HL-60/S4 (cell line): Measurements from ENCODE around the gene HMGCL.
"Not testable (repeated sequence)": the region's sequence is repeated elsewhere in the genome, so short reads cannot be mapped to it uniquely, and the experiment has no call there.

Experiments
- in situ Hi-C: fragments of 300-500 bp; cut with MboI; formaldehyde crosslinking; loops from 2 replicates; pipeline ENCODE4 v1.14.3; 2022; ENCODE audit warnings: low sequenced_read_pairs

Gene HMGCL

DNA sequence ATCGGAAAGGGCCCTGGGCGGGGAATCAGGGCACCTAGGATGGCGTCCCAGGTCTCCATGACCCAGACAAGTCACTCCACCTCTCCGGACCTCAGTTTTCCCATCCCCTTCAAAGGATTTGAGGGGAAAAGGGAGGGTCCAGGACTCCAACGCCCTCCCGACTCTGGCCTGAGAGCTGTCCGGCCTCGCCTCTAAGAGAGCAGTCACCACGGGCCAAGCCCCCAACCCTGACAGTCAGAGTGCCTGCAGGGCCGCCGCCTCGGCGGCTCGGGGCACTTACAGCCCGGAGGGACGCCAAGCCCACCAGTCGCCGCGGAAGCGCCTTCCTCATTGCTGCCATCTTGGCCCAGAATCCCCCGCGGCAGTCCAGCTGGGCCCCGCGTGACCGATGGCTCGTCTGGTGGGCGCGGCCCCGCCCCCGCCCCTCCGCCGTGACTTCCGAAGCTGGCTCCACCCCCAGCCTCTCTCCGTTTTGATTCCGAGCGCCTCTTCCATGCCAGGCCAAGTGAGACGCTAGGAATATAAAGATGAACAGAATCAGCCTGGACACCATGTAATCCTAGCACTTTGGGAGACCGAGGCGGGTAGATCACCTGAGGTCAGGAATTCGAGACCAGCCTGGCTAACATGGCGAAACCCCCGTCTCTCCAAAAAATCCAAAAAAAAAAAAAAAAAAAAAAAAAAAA is at the start of gene HMGCL:
TSS of gene HMGCL (minus strand) at position 354 of the 686 bp plus-strand sequence. CDS start at position 340, 14 bp downstream.
- in situ Hi-C loops = no loop called here

DNA sequence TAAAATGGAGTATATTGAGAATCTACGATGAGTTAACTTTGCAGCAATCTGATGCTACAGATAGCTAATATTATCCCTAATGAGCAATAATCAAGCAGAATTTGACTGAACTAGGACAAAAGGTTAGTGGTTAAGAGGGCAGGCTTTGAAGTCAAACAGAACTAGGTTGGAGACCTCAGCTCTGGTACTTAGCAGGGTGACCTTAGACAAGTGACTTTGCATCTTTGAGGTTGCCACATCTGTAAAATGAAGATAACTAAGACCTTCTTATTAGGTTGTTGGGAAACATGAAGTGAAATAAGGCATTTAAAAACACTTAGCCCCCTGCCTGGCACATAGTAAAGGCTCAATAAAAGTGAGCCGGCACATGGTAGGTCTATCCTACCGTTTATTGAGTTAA is 47.2 kb upstream of the HMGCL start:
- in situ Hi-C loops = no loop called here

DNA sequence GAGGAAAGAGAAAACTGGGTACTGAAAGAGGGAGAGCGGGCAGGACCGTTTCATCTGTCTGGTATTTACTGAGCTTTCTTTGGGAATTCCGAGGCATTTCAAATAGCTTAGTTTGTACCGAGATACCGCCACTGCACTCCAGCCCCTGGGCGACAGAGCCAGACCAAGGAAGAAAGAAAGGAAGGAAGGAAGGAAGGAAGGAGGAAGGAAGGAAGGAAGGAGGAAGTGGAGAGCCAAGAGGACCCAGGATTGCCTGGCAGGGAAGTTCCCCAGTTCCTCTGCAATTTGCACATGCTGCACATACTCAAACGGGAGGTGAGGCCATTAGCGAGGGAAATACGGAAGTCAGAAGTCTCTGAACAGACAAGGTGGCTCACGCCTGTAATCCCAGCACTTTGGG is 43.8 kb upstream of the HMGCL start:
- in situ Hi-C loops = no loop called here

DNA sequence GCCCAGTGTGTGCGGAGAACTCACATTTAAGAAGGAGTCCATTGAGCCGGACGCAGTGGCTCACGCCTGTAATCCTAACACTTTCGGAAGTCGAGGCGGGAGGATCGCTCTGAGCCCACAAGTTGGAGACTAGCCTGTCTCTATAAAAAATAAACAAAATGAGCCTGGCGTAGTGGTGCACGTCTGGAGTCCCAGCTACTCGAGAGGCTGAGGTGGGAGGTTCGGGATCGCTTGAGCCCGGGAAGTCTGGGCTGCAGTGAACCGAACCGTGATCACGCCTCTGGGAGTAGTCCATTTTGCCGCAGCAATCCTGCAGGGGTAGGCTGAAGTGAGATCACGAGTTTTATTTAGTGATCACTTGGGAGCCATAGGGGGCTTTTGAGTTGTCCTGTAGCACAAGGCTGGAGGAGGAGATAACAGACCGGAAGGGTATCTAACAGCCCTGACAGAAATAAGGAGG is 43.4 kb upstream of the HMGCL start:
- in situ Hi-C loops = no loop called here

DNA sequence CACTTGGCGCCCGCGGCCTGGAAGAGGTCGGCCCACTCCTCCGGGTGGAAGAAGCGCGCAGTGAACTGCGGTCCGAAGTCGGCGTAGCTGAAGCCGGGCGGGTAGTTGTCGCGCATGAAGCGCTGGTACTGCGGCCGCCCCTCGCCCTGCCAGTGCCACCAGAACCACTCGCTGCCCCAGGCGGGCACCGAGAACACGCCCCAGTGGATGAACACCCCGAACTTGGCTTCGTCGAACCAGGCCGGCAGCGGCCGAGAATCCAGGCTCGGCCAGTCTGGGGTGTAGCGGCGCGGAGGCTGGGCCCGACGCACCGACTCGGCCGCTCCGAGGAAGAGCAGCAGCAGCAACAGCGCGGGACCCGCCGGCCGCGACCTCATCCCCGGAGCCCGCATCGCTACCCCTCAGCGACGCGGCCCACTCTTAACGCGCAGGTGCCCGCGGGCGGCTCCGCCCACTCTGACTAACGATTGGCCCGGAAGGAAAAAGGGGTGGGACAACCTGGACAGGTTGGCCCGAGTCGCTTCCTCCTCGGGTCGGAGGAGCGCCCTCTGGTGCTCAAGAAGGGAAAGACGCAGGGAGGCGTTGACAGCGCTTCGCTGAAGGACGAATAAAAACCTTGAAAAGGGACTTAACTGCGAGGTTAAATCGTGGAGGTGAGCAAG is 42.8 kb upstream of the HMGCL start, which contains the start of gene FUCA1:
TSS of gene FUCA1 (minus strand) at position 396 of the 662 bp plus-strand sequence. CDS start at position 392, 4 bp downstream.
- in situ Hi-C loops = no loop called here

DNA sequence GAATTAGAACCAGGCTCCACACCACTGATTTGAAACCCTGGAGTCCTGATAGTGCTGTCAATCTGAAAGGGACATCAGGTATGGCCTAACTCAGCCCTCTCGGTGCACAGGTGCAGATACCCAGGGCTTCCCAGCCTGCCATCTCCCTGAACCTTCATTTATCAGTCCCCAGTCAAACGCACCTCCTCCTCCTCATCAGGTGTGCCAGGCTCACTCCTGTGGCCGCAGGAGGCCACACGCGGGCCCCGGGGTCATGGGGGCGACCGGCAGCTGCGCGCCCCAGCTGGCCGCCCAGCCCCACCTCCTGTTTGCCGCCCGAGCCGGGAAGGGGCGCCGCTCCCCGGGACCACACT is 42.3 kb upstream of the HMGCL start:
- in situ Hi-C loops = no loop called here

DNA sequence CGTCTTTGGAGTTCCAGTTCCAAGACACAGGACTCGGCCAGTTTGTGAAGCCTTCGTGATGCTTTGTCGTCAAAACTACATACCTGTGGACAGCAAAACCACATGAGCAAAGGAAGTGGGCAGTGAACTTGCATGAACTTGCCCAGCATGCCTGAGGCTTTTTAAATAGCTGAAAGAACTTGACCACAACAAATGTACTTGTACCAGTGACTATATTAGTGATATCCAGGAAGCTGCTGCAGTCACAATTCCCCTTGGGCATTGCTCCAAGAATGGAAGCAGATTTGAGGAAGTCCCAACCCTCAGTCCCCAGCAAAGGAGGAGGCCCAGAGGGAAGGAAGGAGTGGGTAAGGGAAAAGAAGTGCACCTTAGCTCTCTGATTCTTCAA is 40.3 kb upstream of the HMGCL start:
- in situ Hi-C loops = no loop called here

DNA sequence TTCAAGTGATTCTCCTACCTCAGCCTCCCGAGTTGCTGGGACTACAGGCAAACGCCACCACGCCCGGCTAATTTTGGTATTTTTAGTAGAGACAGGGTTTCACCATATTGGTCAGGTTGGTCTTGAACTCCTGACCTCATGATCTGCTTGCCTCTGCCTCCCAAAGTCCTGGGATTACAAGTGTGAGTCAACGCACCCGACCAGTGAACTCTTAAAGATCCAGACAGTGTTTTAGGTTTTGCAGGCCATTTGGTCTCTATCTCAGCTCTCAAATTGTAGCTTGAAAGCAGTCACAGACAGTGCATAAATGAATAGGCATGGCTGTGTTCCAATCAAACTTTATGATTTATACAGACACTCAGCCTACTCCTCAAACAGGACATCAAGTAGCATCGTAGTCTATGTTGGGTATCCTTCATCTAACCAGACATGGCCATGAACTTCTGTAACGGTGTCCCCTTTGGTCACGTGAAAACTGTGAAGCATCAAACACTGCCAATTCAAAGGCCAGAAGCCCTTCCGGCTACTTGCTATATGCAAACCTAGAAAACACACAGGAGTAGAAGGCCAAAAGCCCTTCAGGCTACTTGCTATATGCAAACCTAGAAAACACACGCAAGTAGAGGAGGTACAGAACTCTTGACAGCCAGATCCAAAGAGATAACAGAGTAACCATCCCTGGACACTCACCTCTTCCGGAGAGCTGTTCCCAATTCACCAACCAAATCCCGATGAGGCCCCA is 39.7 kb upstream of the HMGCL start:
- in situ Hi-C loops = no loop called here

DNA sequence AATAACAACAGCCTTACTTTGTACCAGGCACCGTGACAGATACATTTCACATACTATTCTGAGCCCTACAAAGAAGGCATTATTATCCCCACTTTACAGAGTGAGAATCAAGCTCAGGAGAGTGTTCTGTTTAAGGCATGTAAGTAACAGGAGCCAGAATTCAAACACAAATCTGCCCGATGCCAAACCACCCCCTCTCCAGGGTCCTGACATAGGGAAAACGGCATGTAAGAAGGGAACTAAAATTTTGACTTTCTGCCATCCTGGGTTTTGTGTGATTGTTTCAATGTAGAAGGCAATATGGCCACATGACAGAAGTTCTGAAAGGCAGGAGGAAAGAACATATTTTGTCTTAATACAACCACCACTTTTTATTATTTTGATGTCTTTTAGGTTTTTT is 37.4 kb upstream of the HMGCL start:
- in situ Hi-C loops = no loop called here

DNA sequence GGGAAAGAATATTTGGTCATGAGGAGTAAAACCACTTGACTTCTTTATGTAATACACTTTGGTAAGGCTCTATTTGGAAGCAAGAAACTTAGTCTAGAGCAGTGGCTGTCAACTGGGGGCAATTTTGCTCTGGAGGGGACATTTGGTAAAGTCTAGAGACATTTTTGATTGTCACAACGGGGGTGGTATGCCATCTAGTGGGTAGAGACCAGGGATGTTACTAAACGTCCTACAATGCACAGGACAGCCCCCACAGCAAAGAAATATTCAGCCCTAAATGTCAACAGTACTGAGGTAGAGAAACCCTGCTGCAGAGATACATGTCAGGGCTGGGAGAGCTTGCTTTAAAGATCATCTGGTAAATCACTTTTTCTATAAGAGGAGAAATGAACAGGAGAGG is 29.3 kb upstream of the HMGCL start:
- in situ Hi-C loops = no loop called here

DNA sequence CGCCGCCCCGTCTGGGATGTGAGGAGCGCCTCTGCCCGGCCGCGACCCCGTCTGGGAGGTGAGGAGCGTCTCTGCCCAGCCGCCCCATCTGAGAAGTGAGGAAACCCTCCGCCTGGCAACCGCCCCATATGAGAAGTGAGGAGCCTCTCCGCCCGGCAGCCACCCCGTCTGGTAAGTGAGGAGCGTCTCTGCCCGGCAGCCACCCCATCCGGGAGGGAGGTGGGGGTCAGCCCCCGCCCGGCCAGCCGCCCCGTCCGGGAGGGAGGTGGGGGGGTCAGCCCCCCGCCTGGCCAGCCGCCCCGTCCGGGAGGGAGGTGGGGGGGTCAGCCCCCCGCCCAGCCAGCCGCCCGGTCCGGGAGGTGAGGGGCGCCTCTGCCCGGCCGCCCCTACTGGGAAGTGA is 27.9 kb upstream of the HMGCL start:
- in situ Hi-C loops = not testable (repeated sequence)

DNA sequence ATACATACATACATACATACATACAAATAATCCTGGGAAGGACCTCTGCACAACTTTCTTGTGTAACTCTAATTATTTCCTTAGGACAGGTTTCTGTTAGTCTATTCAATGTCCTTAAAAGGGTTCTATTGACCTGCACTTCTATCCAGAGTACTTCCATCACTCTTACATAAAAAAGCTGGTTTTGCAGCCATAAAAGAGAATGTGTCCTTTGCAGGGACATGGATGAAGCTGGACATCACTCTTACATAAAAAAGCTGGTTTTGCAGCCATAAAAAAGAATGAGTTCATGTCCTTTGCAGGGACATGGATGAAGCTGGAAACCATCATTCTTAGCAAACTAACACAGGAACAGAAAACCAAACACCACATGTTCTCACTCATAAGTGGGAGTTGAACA is 26.2 kb upstream of the HMGCL start:
- in situ Hi-C loops = not testable (repeated sequence)

DNA sequence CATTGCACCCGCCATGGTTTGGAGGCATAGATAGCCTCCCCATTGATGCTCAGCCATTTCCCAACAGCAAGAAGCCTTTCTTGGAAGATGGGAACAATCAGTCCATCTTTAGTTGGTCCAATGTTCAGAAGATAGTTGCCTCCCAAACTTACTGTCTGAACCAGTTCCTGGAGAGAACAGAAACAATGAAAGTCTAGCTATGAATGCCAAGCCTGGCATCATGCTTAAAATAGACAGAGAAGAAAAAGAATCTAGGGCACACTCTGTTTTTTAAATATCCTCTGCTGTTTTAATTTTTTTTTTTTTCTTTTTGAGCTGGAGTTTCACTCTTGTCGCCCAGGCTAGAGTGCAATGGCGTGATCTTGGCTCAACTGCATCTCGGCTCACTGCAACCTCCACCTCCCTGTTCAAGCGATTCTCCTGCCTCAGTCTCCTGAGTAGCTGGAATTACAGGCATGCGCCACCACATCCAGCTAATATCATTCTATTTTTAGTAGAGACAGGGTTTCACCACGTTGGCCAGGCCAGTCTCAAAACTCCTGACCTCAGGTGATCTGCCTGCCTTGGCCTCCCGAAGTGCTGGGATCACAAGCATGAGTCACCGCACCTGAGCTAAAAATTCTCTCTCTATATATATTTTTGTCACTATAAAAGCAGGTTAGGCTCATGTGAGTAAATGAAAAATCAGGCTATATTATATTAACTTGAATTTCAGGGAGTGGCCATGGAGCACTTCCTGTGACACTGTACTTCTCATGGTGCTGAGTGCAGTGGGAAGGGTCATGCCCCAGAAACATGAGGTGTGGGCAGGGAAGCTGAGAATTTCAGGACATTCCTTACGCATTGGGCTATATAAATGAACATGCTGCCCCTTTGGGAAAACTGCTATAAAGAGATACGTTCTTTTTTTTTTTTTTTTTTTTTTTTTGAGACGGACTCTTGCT is 23.7 kb upstream of the HMGCL start:
- in situ Hi-C loops = no loop called here

DNA sequence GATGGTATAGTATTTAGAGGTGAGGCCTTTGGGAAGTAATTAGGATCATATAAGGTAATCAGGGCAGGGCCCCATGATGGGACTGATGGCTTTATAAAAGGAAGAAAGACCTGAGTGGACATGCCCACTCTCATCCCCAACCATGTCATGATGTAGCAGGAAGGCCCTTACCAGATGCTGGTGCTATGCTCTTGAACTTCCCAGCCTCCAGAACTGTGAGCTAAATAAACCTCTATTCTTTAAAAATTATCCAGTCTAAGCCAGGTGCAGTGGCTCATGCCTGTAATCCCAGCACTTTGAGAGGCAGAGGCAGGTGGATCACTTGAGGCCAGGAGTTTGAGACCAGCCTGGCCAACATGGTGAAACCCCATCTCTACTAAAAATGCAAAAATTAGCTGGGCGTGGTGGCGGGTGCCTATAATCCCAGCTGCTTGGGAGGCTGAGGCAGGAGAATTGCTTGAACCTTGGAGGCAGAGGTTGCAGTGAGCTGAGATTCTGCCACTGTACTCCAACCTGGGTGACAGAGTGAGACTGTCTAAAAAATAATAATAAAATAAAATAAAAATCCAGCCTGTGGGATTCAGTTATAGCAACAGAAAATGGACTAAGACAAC is 22.4 kb upstream of the HMGCL start:
- in situ Hi-C loops = not testable (repeated sequence)

DNA sequence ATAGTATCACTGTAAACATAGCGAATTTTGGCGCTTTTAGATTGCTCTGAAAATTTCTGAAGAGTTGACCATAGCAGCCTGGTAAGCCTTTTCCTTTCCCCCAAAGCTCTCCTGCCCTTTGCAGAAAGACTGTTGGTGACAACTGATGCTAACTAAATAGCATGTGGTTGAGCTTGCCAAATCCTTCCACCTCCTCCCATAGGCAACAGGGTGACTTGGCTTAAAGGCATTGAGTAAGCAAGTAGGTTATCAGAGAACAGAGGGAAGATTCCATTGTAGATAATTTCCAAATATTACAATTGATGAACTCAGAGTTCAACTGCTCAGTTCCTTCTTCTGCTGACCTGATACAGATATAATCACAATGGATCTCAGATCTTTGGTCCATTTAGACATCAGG is 19.9 kb upstream of the HMGCL start:
- in situ Hi-C loops = no loop called here

DNA sequence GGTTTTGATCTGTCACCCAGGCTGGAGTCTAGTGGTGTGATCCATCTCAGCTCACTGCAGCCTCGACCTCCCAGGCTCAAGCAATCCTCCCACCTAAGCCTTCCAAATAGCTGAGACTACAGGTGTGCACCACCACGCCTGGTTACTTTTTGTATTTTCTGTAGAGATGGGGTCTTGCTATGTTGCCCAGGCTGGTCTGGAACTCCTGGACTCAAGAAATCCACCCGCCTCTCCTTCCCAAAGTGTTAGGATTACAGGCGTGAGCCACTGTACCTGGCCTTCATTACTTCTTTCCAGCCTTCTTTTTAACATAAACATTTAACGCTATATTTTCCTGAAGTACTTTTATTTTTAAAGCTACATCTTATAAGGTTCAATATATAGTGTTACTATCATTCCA is 18.4 kb upstream of the HMGCL start:
- in situ Hi-C loops = no loop called here

DNA sequence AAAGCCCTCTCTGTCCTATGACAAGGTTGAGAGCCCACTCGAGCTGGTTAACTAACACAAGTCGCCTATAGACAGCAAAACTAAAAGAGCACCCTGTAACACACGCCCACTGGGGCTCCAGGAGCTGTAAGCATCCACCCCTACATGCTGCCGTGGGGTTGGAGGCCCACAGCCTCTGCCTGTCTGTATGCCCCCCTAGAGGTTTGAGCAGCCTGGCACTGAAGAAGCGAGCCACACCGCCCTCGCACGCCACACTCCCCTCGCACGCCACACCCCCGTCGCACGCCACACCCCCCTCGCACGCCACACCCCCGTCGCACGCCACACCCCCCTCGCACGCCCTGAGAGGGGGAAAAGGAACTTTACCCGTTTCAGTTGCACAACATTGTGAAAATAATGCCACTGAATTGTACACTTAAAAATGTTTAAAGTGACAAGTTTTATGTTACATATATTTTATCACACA is 13.2 kb upstream of the HMGCL start:
- in situ Hi-C loops = no loop called here

DNA sequence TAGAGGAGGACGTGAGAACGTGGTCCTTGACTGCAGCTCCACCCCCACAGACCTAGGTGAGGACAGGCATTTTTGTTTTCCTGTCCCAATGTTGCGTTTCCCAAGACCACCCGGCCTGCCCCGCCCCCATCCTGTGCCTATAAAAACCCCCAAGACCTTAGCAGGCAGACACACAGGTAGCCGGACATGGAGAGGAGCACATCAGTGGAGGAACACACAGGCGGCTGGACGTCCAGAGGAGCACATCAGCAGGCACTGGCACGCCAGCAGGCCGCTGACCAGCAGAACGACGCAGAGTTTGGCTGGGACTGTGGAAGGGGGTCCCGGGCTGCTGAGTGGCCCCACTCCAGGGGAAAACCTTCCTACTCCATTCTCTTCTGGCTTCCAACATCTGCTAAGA is 12.7 kb upstream of the HMGCL start:
- in situ Hi-C loops = no loop called here

DNA sequence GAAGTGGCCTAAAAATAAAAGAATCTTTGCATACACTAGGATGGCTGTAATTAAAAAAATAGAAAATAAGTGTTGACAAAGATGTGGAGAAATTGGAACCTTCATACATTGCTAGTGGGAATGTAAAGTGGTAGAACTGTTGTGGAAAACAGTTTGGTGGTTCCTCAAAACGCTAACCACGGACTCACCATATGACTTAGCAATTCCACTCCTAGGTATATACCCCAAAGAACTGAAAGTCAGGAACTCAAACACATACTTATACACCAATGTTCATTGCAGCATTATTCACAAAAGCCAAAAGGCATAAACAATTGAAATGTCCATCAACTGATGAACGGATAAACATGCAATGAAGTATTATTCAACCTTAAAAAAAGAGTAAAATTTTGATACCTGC is 10.8 kb upstream of the HMGCL start:
- in situ Hi-C loops = no loop called here

DNA sequence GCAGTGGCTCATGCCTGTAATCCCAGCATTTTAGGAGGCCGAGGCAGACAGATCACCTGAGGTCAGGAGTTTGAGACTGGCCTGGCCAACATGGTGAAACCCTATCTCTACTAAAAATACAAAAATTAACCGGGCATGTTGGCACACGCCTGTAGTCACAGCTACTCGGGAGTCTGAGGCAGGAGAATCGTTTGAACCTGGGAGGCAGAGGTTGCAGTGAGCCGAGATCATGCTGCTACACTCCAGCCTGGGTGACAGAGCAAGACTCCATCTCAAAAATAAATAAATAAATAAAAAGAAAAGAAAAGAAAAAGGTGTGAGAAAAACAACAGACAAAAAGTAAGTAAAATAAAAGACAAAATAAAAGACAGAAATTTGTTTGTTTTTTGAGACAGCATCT is 8.9 kb upstream of the HMGCL start:
- in situ Hi-C loops = not testable (repeated sequence)
